ENCODE results near the gene C1QTNF1. TPM values are rescaled to one million over a fixed set of nuclear protein-coding genes. Genes with fewer than 3 reads are reported as not detected.

The C1QTNF1 gene
- total and polyA plus RNA-seq, 3 donors from 2014 or later = 9.1 to 22.5 (median 9.8) TPM

DNA sequence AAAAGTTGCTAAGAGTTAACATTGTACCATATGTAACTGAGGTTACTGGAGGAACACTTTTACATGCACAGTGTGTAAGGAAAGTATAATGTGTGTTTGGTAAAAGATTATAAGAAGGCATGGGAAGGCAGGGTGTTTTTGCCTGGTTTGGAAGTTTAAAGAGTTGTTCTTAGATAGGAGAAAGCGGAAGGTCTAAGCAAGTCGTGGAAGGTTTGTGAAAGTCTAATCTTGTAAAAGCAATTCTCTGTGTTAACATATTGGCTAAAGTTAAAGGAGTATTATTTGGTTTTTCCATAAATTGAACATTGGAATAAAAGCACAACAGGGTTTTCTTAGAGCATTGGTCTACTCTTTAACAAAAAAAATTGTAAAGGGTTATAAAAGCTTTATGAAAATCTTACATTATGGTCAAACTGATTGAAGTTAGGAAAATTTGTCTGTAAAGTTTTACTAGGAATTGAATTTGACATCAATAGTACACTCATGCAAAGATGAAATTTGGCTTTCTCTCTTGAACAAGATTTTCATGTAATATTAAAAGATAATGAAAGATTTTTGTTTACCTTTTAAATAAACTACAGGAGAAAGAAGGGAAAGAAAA, 9.7 kb upstream of the C1QTNF1 start:
- Histone ChIP-seq H3K27me3 (no peaks in the 10 kb centered on the region), H3K36me3 (ENCODE audit: low read depth, missing control alignments) (no peaks in the 10 kb centered on the region), H3K4me1 (peaks cover 6% of the 10 kb centered on the region), H3K4me3 (no peak overlapping the region), H3K27ac (no peak overlapping the region), H3K9me3 (no peaks in the 10 kb centered on the region)
- no peak for TF ChIP-seq POLR2A (IDR thresholded peaks at IDR 0.05)
- TF ChIP-seq, protein P1, sequence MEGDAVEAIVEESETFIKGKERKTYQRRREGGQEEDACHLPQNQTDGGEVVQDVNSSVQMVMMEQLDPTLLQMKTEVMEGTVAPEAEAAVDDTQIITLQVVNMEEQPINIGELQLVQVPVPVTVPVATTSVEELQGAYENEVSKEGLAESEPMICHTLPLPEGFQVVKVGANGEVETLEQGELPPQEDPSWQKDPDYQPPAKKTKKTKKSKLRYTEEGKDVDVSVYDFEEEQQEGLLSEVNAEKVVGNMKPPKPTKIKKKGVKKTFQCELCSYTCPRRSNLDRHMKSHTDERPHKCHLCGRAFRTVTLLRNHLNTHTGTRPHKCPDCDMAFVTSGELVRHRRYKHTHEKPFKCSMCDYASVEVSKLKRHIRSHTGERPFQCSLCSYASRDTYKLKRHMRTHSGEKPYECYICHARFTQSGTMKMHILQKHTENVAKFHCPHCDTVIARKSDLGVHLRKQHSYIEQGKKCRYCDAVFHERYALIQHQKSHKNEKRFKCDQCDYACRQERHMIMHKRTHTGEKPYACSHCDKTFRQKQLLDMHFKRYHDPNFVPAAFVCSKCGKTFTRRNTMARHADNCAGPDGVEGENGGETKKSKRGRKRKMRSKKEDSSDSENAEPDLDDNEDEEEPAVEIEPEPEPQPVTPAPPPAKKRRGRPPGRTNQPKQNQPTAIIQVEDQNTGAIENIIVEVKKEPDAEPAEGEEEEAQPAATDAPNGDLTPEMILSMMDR (IDR thresholded peaks at IDR 0.05) = no peak
- intact Hi-C loops (cut with DNase I; ENCODE audit: low total_unique reads) = no loop called here
- DNase-seq = no peak
- 77 to 88% methylated on average over 2 of the region's 2 CpGs for WGBS, 2 donors

DNA sequence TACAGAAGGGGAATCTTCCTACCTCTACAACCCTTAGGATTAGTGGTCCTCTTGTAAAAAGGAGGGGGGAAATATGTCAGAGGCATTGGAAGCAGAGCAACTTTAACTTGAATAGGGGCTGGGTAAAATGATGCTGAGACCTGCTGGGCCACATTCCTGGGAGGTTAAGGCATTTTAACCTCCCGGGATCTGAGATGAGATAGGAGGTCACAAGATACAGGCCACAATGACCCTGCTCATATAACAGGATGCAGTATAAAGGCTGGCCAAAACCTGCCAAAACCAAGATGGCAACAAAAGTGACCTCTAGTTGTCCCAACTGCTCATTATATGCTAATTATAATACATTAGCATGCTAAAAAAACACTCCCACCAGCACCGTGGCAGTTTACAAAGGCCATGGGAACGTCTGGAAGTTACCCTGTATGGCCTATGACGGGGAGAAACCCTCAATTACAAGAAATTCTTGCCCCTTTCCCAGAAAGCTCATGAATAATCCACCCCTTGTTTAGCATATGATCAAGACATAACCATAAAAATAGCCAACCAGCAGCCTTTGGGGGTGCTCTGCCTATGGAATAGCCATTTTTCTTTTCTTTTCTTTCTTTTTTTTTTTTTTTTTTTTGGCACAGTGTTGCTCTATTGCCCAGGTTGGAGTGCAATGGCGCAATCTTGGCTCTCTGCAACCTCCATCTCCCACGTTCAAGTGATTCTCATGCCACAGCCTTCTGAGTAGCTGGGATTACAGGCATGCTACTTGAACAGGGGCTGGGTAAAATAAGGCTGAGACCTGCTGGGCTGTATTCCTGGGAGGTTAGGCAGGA, 6.2 kb upstream of the C1QTNF1 start:
- intact Hi-C loops (cut with DNase I; ENCODE audit: low total_unique reads) = no loop called here
- no peak for DNase-seq
- 83 to 88% methylated on average over 6 of the region's 6 CpGs for WGBS, 2 donors
- Histone ChIP-seq H3K36me3 (ENCODE audit: low read depth, missing control alignments) (no peaks in the 10 kb centered on the region), H3K4me3 (no peak overlapping the region), H3K4me1 (peaks cover 12% of the 10 kb centered on the region), H3K27me3 (no peaks in the 10 kb centered on the region), H3K27ac (no peak overlapping the region), H3K9me3 (no peaks in the 10 kb centered on the region)
- no peak for TF ChIP-seq POLR2A (IDR thresholded peaks at IDR 0.05)
- TF ChIP-seq, protein P1 (IDR thresholded peaks at IDR 0.05) = no peak

DNA sequence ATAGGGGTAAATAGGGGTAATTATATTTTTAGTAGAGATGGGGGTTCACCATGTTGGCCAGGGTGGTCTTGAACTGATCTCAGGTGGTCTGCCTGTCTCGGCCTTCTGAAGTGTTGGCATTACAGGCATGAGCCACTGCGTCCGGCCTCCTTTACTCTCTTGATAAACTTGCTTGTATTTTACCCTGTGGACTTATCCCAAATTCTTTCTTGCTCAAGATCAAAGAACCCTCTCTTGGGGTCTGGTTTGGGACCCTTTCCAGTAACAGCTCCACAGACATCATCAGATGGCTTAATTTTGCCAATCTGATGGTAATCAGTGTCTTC, 5.6 kb upstream of the C1QTNF1 start:
- TF ChIP-seq, protein P1 (IDR thresholded peaks at IDR 0.05) = no peak
- TF ChIP-seq POLR2A (IDR thresholded peaks at IDR 0.05) = no peak
- Histone ChIP-seq H3K4me3 (no peak overlapping the region), H3K4me1 (peaks cover 18% of the 10 kb centered on the region), H3K36me3 (ENCODE audit: low read depth, missing control alignments) (no peaks in the 10 kb centered on the region), H3K27me3 (no peaks in the 10 kb centered on the region), H3K9me3 (no peaks in the 10 kb centered on the region), H3K27ac (no peak overlapping the region)
- intact Hi-C loops (cut with DNase I; ENCODE audit: low total_unique reads) = no loop called here
- WGBS, 2 donors = 99 to 100% methylated on average over 3 of the region's 3 CpGs
- DNase-seq = peak; percentile 6

DNA sequence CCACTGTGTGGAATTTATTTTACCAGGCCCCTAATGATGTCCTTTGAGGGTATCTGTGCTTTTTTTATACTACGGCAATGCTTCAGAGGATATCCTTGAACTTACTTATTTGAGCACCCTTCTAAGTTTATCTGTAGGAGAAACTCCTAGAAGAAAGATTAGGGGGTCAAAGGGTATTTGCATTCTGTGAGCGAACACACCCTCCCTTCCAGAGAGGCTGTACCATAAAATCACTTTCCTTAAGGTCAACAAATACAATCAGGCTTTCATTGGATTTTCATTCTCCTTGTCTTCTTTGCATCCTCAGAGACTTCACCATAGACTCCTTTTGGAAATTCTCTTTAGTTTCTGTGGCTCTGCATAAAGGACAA, 4.7 kb upstream of the C1QTNF1 start:
- 70 to 74% methylated on average over 2 of the region's 2 CpGs for WGBS, 2 donors
- no peak for DNase-seq
- intact Hi-C loops (cut with DNase I; ENCODE audit: low total_unique reads) = no loop called here
- no peaks in the 10 kb centered on the region for H3K9me3 ChIP-seq
- H3K27me3 ChIP-seq = no peaks in the 10 kb centered on the region
- H3K36me3 ChIP-seq (ENCODE audit: low read depth, missing control alignments) = no peaks in the 10 kb centered on the region
- H3K4me1 ChIP-seq = peaks cover 25% of the 10 kb centered on the region
- H3K27ac ChIP-seq = no peak overlapping the region
- no peak overlapping the region for H3K4me3 ChIP-seq
- TF ChIP-seq POLR2A (IDR thresholded peaks at IDR 0.05) = no peak
- TF ChIP-seq, protein P1 (IDR thresholded peaks at IDR 0.05) = no peak

Measured in testis (tissue), 3 donors.